Measurements from ENCODE around the gene RNF103. TPM values are rescaled to one million over a fixed set of nuclear protein-coding genes. Genes with fewer than 3 reads are reported as not detected.

Gene RNF103
- polyA plus RNA-seq, 3 donors, result 1.0 to 31.9 (median 2.2) TPM

DNA sequence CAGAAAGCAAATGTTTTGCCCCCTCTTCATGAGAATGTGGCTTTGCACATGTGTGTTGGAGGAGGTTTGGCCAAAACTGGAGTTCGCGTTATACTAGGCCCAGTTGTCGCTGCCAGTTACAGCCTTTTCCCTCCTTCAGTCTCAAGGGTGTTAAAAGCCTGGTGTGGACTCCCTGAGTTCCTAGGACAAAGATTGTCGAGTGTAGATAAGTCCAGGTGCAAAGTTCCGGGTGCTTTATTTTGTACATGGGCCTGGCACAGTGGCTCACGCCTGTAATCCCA is 542 bp upstream of the RNF103 start:
- H3K4me3 ChIP-seq (replicated peaks in 1 of 3; ENCODE audit: low read depth in 2 of 3, low read length in 3 of 3), result peak overlapping the region; percentile 56 to 92 (median 81)
- H3K27ac ChIP-seq (ENCODE audit: low read depth in 1 of 2, low read length in 2 of 2), result peak overlapping the region in 1 of 2 donors; percentile 88
- no peaks in the 10 kb centered on the region for H3K9me3 Mint-ChIP-seq
- H3K4me1 ChIP-seq (ENCODE audit: control insufficient read depth in 1 of 2, insufficient read depth in 2 of 2, low read length in 2 of 2), result peaks cover 22 to 25% of the 10 kb centered on the region in 2 donors
- no peaks in the 10 kb centered on the region for H3K27me3 ChIP-seq (ENCODE audit: control insufficient read depth in 2 of 2, insufficient read depth in 2 of 2, low read length in 2 of 2)
- peaks cover 28% of the 10 kb centered on the region for H3K4me1 Mint-ChIP-seq
- no peaks in the 10 kb centered on the region for H3K9me3 ChIP-seq (replicated peaks in 1 of 2; ENCODE audit: control insufficient read depth in 1 of 2, insufficient read depth in 1 of 2, low read length in 2 of 2)
- H4K20me1 ChIP-seq (ENCODE audit: insufficient read depth, low read length), result peaks cover 4% of the 10 kb centered on the region
- H3K36me3 ChIP-seq (replicated peaks in 1 of 2; ENCODE audit: control insufficient read depth in 1 of 2, insufficient read depth in 2 of 2, low read length in 2 of 2), result peaks cover 2 to 13% of the 10 kb centered on the region in 2 donors
- WGBS (ENCODE audit: insufficient coverage), result 100% methylated on average over 6 of the region's 6 CpGs
- H3K79me2 ChIP-seq (ENCODE audit: insufficient read depth, low read length), result peaks cover 32% of the 10 kb centered on the region
- H3K9ac ChIP-seq (ENCODE audit: insufficient read depth, low read length, poor library complexity, severe bottlenecking), result peak overlapping the region; percentile 92
- TF ChIP-seq, protein P1, sequence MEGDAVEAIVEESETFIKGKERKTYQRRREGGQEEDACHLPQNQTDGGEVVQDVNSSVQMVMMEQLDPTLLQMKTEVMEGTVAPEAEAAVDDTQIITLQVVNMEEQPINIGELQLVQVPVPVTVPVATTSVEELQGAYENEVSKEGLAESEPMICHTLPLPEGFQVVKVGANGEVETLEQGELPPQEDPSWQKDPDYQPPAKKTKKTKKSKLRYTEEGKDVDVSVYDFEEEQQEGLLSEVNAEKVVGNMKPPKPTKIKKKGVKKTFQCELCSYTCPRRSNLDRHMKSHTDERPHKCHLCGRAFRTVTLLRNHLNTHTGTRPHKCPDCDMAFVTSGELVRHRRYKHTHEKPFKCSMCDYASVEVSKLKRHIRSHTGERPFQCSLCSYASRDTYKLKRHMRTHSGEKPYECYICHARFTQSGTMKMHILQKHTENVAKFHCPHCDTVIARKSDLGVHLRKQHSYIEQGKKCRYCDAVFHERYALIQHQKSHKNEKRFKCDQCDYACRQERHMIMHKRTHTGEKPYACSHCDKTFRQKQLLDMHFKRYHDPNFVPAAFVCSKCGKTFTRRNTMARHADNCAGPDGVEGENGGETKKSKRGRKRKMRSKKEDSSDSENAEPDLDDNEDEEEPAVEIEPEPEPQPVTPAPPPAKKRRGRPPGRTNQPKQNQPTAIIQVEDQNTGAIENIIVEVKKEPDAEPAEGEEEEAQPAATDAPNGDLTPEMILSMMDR (IDR thresholded peaks at IDR 0.05), result no peak
- H3K4me3 Mint-ChIP-seq, result peak overlapping the region; percentile 71 to 82
- peak overlapping the region; percentile 81 for H2AFZ ChIP-seq (ENCODE audit: insufficient read depth, low read depth, low read length, poor library complexity, severe bottlenecking)
- H3K27me3 Mint-ChIP-seq (ENCODE audit: low read depth in 3 of 3), result peaks cover 0 to 8% (median 1%) of the 10 kb centered on the region in 3 donors
- peak overlapping the region in 6 of 7 donors; percentile 83 to 93 (median 88) for H3K27ac Mint-ChIP-seq
- peak overlapping the region; percentile 86 for H3K4me2 ChIP-seq (replicated peaks; ENCODE audit: extremely low read depth, low read length, poor library complexity, severe bottlenecking)
- intact Hi-C loops (cut with micrococcal nuclease), result loop anchor here (5.0 to 10.0 kb wide), 2 partner anchors 62 to 179 kb away; partner anchors contain the start of genes CHMP3 (in 2 of the 2) and KDM3A (in 1 of the 2)
- DNase-seq, result no peak
- H3K36me3 Mint-ChIP-seq, result peaks cover 10% of the 10 kb centered on the region in 2 donors

DNA sequence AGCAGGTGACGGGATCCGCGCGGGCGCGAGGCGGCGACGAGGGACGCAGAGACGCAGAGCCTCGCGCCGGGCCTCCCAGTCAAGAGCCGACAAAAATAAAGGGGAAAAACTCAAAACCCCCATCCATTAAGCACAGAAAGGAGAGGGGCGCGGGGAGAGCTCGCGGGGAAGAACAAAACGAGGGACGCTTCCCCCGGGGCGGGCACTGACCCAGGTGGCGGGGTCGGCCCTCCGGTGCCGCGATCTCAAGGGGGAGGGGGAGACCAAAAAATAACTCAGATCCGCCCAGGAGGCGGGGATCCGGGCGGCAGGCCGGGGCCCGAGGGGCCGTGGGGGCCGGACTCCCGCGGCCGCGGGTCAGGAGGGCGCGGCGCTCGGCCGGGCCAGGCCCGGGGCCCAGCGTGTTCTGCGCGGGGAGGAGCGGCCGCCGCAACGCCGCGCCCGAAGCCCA is 597 bp downstream of the RNF103 start:
- Mint-ChIP-seq H3K4me3 (peak overlapping the region; percentile 94 to 99), H3K36me3 (peaks cover 21% of the 10 kb centered on the region in 2 donors), H3K27ac (peak overlapping the region; percentile 93 to 97 (median 96)), H3K9me3 (no peaks in the 10 kb centered on the region), H3K27me3 (ENCODE audit: low read depth in 3 of 3) (peaks cover 0 to 8% (median 0%) of the 10 kb centered on the region in 3 donors), H3K4me1 (peaks cover 30% of the 10 kb centered on the region)
- Histone ChIP-seq H3K27ac (ENCODE audit: low read depth in 1 of 2, low read length in 2 of 2) (peak overlapping the region; percentile 88 to 89), H3K79me2 (ENCODE audit: insufficient read depth, low read length) (peaks cover 32% of the 10 kb centered on the region), H3K27me3 (ENCODE audit: control insufficient read depth in 2 of 2, insufficient read depth in 2 of 2, low read length in 2 of 2) (no peaks in the 10 kb centered on the region), H3K9ac (ENCODE audit: insufficient read depth, low read length, poor library complexity, severe bottlenecking) (peak overlapping the region; percentile 92), H3K4me2 (replicated peaks; ENCODE audit: extremely low read depth, low read length, poor library complexity, severe bottlenecking) (peak overlapping the region; percentile 86), H3K36me3 (replicated peaks in 1 of 2; ENCODE audit: control insufficient read depth in 1 of 2, insufficient read depth in 2 of 2, low read length in 2 of 2) (peaks cover 13 to 24% of the 10 kb centered on the region in 2 donors), H3K4me3 (replicated peaks in 1 of 3; ENCODE audit: low read depth in 2 of 3, low read length in 3 of 3) (peak overlapping the region; percentile 65 to 81 (median 73)), H2AFZ (ENCODE audit: insufficient read depth, low read depth, low read length, poor library complexity, severe bottlenecking) (peak overlapping the region; percentile 81), H3K4me1 (ENCODE audit: control insufficient read depth in 1 of 2, insufficient read depth in 2 of 2, low read length in 2 of 2) (peaks cover 22 to 25% of the 10 kb centered on the region in 2 donors), H4K20me1 (ENCODE audit: insufficient read depth, low read length) (peaks cover 7% of the 10 kb centered on the region), H3K9me3 (replicated peaks in 1 of 2; ENCODE audit: control insufficient read depth in 1 of 2, insufficient read depth in 1 of 2, low read length in 2 of 2) (no peaks in the 10 kb centered on the region)
- intact Hi-C loops (cut with micrococcal nuclease), result loop anchor here (5.0 to 10.0 kb wide), 2 partner anchors 61 to 178 kb away; partner anchors contain the start of genes CHMP3 (in 2 of the 2) and KDM3A (in 1 of the 2)
- peak; percentile 20 to 38 (median 23) for DNase-seq
- TF ChIP-seq, protein P1 (IDR thresholded peaks at IDR 0.05), result no peak
- under 1% methylated on average over 41 of the region's 56 CpGs for whole genome bisulfite sequencing (ENCODE audit: insufficient coverage)
